Measurements from ENCODE around the gene KLF2. TPM values are rescaled to one million over a fixed set of nuclear protein-coding genes. Genes with fewer than 3 reads are reported as not detected.

Gene KLF2
- total RNA-seq, 1 donor from 2014 or later, result 36.1 TPM

DNA sequence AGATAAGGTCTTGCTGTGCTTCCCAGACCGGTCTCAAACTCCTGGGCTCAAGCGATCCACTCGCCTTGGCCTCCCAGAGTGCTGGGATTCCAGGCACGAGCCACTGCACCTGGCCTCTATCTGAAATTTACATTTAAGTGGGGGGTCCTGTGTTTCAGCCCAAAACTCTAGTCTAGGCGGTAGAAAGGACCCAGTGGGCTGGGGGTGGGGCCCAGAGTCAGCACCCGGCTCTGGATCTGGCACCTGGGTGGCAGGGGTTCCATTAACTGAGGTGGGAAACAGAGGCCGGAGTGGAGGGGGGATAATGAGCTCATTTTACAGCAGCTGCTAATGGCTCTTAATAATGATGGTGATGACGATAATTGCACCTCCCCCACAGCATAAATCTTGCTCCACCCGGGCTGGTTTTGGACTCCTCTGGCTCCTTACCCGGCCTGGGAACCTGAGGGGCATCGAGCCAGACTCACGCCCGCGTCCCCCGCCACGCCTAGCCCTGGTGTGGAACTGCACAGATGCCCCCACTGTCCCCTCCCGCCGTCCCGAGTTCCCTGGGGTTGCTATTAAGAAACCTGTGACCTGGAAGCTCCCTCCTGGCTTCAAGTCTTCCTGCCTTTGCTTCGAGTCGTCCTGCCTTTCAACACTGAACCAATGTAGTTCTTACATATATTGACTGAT, 17.8 kb upstream of the KLF2 start:
- no peak for DNase-seq (ENCODE audit: extremely low read depth, low read depth, low spot score)

DNA sequence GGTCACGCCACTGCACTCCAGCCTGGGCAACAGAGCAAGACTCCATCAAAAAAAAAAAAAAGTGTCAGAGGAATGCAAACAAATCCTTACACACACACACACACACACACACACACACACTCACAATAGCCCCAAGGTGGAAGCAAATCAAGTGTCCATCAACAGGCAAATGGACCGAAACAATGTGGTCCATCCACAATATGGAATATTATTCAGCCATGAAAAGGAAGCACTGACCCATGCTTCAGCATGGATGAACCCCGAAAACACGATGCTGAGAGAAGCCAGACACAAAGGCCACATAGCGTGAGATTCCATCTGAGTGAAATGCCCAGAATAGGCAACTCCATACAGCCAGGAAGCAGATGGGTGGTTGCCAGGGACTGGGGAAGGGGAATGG, 16.5 kb upstream of the KLF2 start:
- DNase-seq (ENCODE audit: extremely low read depth, low read depth, low spot score), result no peak

DNA sequence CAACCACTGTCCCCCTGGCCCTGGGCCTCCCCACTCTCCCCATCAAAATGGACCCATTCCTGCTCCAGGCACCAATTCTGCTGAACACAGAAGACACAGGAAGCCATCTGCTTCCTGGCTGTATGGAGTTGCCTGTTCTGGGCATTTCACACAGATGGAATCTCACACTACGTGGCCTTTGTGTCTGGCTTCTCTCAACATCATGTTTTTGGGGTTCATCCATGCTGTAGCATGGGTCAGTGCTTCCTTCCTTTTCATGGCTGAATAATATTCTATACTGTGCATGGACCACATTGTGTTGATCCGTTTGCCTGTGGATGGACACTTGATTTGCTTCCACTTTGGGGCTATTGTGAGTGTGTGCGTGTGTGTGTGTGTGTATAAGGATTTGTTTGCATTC, 15.0 kb upstream of the KLF2 start:
- DNase-seq (ENCODE audit: extremely low read depth, low read depth, low spot score), result no peak

DNA sequence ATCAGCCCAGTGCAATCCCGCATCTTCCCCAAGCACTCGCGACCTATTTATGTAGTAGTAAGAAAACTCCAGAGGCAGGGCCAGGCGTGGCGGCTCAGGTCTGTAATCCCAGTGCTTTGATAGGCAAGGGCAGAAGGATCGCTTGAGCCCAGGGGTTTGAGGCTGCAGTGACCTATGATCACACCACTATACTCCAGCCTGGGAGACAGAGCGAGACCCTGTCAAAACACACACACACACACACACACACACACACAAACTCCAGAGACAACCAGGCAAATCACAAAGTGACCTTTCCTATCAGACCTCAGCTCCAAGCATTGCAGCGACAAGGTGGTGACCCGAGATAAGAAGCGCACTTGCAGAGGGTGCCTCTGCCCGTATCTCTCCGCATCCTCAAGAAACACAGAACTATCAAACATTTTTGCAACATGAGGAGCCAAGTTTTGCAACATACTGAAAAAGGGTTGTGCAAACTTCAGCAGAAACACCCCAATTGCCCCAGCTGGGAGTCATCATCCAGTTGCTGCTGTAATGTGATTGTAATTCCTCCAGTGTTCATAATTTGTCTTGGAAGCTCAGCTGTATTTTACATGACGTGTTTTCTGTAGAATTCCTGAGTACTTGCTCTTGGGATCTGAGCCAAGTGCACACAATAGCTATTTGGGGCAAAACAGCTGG, 8.7 kb upstream of the KLF2 start:
- no peak for DNase-seq (ENCODE audit: extremely low read depth, low read depth, low spot score)

DNA sequence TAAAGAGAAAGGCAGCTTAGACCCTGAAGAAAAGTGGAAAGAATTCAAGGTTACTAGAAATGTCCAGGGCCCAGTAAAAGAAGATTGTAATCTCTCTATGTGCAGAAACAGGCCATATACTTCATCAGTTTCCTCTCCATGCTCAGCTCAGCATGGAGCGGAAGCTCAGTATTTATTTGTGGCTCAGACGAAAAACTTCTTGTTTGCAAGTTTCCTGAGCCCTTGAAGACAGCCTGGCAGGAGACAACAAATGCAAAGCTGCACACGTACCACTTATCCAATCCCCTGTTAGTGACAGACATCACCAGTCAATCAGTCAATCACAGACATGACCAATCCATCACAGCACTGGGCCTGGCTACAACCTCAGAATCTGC, 8.1 kb upstream of the KLF2 start:
- no peak for DNase-seq (ENCODE audit: extremely low read depth, low read depth, low spot score)

DNA sequence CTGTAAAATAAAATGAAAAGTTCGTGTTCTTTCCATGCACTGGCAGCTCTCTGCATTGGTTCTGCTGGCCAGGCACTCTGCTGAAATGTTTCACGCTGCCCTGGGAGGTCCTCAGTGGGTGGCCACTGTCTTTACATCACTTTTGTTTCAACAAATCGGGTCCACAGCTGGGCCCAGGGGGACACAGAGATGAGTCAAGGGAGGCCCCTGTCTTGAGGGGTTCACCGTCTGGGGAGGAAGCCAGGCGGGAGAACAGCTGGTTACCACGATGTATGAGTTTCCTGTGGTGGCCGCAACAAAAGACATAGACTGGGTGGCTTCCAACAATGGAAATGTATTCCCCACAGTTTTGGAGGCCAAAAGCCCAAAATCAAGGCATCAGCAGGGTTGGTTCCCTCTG, 5.1 kb upstream of the KLF2 start:
- no peak for DNase-seq (ENCODE audit: extremely low read depth, low read depth, low spot score)

DNA sequence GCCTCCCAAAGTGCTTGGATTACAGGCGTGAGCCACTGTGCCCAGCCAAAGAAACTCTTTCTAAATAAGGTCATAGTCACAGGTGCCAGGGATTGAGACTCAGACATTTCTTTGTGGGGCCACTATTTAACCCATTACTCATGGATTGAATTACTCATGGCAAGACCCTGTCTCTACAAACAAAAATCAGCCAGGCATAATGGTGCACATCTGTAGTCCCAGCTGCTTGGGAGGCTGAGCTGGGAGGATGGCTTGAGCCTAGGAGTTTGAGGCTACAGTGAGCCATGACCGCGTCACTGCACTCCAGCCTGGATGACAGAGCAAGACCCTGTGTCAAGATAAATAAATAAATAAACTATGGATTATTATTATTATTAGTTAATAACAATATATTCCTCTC, 3.6 kb upstream of the KLF2 start:
- DNase-seq (ENCODE audit: extremely low read depth, low read depth, low spot score), result no peak

DNA sequence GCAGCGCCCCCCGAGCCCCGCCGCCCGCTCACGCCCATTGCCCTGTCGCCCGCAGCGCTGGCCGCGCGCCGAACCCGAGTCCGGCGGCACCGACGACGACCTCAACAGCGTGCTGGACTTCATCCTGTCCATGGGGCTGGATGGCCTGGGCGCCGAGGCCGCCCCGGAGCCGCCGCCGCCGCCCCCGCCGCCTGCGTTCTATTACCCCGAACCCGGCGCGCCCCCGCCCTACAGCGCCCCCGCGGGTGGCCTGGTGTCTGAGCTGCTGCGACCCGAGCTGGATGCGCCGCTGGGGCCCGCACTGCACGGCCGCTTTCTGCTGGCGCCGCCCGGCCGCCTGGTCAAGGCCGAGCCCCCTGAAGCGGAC, 518 bp downstream of the KLF2 start:
- no peak for DNase-seq (ENCODE audit: extremely low read depth, low read depth, low spot score)

DNA sequence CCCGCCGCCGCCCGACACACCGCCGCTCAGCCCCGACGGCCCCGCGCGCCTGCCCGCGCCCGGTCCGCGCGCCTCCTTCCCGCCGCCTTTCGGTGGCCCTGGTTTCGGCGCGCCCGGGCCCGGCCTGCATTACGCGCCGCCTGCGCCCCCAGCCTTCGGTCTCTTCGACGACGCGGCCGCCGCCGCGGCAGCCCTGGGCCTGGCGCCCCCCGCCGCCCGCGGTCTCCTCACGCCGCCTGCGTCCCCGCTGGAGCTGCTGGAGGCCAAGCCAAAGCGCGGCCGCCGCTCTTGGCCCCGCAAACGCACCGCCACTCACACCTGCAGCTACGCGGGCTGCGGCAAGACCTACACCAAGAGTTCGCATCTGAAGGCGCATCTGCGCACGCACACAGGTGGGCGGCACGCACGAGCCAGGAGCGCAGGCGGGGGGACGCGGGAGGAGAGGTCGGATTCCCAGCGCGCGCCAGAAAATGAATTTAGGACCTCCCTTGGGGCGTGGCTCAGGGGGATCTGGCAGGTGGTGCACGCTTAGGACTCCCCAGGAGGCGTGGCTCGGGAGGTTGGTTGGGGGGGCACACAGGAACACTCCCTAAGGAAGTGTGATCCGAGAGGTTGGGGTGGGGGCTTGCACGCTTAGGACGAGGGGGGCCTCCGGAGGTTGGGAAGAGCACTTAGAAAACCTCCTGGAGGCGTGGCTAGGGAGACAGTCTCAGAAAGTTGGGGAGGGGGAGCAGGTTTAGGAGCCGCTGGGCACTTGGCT, 1.2 kb downstream of the KLF2 start:
- no peak for DNase-seq (ENCODE audit: extremely low read depth, low read depth, low spot score)

DNA sequence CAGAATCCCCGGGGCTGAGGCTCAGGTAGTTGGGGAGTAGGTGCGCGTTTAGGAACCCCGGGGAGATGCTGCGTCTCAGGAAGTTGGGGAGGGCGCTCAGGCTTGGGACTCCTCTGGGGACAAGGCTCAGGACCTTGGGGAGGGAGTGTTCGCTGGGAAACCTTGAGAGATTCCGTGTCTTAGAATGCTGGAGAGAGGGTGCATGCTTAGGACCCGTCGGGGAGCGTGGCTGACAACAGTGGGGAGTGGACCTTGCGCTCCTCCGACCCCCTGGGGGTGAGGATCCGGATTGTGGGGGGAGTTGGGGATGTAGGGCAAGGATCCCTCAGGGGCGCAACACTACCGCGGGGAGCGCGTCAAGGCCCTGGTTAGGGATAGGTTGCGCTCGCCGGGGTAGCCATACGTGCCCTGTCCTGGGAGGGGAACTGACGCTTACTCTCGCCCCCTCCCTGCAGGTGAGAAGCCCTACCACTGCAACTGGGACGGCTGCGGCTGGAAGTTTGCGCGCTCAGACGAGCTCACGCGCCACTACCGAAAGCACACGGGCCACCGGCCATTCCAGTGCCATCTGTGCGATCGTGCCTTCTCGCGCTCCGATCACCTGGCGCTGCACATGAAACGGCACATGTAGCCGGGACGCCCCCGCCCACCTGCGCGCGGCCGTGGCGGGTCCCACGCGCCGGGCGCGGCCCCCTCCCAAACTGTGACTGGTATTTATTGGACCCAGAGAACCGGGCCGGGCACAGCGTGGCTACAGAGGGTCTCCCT, 2.0 kb downstream of the KLF2 start:
- no peak for DNase-seq (ENCODE audit: extremely low read depth, low read depth, low spot score)

DNA sequence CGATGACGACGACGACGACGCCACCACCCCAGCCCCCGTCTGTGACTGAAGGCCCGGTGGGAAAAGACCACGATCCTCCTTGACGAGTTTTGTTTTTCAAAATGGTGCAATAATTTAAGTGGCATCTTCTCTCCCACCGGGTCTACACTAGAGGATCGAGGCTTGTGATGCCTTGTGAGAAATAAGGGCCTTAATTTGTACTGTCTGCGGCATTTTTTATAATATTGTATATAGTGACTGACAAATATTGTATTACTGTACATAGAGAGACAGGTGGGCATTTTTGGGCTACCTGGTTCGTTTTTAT, 2.5 kb downstream of the KLF2 start:
- DNase-seq (ENCODE audit: extremely low read depth, low read depth, low spot score), result no peak

DNA sequence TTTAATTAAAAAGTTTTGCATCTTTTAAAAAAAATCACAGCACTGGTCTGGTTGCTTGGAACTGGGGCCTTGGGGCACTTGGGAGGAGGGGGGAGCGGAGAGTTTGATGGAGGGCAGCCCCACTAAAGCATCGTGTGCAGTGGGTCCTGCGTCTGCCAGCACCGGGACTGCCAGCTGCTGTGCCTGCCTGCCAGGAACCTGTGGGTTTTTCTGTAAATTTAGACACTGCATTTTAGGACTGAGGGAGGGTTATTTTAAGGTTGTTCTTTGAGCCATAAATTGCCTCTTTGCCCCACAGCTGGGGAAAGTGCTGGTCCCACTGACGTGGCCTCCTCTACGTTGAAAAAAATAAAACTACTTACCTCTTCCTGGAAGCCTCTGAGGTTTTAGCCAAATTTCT, 2.9 kb downstream of the KLF2 start:
- no peak for DNase-seq (ENCODE audit: extremely low read depth, low read depth, low spot score)

DNA sequence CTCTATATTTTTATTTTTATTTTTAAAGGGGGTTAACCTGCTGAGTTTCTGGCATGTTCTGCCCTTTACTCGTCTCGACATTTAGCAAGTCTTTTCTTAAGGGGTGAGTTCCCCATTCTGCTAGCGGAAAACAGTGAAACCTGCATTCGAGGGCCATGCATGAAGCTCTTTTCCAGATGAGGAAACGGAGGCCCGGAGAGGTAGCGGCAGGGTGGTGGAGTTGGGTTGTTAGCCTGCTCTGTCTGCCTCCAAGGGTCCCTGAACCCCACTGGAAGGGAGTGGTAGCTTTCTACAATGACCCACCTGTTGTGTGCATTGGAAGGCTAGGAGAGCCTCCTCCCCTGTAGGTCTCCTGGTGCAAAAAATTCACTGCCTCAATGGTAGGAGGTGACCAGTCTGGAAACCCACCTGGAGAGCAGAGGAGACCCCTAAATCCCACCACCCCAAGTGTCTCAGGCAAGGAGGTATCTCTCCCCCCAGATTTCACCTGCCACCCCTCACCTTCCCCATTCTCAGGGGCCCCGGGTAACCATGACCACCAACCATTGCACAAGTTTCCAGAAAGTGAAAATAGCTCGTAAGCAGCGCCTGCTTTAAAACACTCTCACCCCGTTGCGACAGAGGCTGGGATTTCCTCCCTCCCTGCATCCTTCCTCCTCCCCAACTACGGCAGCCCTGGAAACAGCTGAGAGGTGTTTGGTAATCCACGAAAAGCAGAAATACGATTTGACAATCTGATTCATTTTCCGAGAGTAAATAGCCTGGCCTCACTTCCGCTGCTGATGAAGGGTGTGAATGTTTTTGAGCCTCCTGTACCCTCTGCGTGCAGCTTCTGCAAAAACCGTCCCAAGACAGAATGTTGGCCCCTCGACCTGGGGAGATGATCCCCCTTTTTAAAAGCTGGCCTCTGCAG, 3.5 kb downstream of the KLF2 start:
- DNase-seq (ENCODE audit: extremely low read depth, low read depth, low spot score), result no peak

DNA sequence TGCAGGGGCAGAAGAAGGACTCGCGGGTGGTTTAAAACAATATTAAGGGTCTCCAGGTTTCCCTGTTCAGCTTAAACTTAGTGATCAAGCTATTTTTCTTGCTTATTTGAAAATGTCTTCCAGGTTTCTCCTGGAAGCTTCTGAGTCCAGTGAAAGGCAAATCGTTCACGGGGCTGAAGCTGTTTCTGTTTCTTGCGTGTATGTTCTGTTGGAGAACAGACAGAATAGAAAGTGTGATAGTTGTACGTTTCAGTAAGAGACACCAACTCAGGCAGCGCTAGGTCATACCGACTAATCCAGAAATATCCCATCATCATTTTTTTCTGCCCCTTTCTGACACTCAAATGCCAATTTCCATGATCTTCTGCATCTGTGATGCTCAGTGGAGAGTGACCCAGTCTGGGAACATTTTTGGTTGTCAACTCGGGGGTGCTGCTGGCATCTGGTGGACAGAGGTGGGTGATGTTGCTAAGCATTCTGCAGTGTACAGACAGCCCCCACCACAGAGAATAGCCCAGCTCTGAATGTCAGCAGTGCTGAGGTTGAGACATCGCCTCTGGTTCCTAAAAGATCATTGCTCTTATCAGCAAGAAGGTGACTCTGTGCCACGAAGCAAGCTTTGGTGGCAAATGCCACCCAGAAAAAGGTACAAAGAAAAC, 4.3 kb downstream of the KLF2 start:
- no peak for DNase-seq (ENCODE audit: extremely low read depth, low read depth, low spot score)

DNA sequence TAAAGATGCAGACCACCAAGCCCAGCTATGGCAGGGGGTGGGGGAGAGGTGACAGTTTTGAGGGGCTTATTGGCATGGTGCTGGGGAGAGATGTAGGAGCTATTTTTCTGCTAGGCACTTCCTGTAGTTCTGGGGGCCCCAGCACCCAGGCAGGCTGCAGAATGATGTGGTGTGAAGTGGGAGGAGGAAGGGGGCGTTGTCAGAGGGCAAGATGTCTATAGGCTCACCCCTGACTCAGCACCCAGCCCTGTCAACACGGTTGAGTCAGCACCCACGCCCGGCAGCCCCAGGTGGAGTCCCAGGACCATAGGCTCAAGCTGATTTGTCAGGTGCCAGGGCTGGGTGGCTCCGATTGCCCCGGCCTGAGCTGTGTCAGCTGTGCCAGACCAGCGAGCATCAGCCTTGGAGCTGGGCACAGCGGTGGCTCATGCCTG, 5.8 kb downstream of the KLF2 start:
- DNase-seq (ENCODE audit: extremely low read depth, low read depth, low spot score), result no peak

DNA sequence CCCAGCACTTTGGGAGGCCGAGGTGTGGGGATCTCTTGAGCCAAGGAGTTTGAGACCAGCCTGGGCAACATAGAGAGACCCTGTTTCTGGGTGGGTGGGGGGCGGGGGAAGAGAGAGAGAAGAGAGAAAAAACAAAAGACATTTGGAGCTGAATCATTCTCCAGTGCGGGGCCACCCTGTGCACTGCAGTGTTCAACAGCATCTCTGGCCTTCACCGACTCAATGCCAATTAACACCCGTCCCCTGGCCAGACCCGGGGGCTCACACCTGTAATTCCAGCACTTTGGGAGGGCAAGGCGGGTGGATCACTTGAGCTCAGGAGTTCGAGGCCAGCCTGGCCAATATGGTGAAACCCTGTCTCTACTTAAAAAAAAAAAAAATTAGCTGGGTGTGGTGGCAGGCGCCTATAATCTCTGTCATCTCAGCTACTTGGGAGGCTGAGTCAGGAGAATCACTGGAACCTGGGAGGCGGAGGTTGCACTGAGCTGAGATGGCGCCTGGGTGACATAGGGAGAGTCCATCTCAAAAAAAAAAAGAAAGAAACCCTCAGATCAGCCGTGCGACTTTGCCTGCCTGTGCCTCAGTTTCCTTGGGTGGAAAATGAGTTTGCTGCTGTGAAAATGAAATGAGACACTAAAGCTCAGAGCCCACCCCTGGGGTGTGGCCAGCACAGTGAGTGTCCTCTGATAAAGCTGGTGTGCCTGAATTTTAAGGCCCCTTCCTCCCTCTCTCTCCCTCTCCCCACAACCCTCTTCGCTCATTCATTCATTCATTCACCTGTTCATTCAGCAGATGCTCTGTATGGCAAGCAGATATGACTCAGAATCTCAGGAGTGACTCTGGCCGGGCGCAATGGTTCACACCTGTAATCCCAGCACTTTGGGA, 6.4 kb downstream of the KLF2 start:
- no peak for DNase-seq (ENCODE audit: extremely low read depth, low read depth, low spot score)

DNA sequence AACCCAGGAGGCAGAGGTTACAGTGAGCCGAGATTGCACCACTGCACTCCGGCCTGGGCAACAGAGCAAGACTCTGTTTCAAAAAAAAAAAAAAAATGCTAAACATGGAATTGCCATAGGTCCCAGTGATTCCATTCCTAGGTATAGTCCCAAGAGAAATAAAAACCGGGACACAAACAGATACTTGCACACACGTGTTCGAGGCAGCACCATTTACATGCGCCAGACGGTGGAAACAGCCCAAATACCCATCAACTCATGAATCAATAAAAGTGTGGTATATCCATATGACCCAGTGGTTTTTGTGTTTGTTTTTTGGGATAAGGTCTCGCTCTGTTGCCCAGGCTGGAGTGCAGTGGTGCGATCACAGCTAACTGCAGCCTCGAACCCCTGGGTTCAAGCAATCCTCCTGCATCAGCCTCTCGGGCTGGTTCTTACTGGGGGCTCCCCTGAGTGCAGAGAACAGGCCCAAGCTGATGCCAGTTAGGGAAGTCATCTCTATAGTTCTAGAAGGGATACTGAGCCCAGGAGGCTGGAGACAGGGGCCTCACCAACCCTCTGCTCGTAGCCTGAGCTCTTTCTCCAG, 8.5 kb downstream of the KLF2 start:
- DNase-seq (ENCODE audit: extremely low read depth, low read depth, low spot score), result no peak

DNA sequence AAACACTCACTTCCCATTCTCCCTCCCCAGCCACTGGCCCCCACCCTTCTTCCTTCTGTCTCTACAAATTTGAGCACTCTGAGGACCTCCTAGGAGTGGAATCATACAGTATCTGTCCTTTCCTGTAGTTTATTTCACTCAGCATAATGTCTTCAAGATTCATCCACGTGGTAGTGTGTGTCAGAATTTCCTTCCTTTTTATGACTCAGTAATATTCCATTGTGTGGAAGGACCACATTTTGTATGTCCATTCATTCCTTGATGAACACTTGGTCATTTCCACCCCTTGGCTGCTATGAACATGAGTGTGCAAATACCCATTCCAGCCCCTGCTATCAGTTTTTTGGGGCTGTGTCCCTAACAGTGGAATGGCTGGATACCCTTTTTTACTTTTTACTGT, 9.8 kb downstream of the KLF2 start:
- DNase-seq (ENCODE audit: extremely low read depth, low read depth, low spot score), result no peak

DNA sequence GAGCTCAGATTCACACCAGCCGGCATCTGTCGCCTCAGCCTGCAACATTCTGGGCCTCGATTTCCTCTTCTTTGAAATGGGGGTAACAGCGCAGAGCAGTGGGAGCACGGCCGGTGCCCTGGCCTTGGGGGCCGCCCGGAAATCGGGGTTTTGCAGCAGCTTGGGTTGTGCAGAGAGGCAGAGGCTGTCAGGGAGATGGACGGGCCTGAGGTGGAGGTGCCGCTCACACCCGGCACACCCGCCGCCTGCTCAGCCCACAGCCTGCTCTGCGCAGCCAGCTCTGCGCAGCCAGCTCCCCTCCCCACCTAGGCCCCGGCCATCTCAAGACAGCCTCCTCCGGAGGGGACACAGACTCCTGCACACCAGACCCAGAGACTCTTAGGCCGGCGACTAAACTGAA, 10.6 kb downstream of the KLF2 start:
- no peak for DNase-seq (ENCODE audit: extremely low read depth, low read depth, low spot score)
